Measurements from ENCODE around the gene KCNAB1. TPM values are rescaled to one million over a fixed set of nuclear protein-coding genes. Genes with fewer than 3 reads are reported as not detected.

The KCNAB1 gene
- total and polyA plus RNA-seq, 4 donors: 0.76 to 2.8 (median 1.0) TPM

GRCh38 chr3:156377266-156377665 lies 256.9 kb downstream of the KCNAB1 start:
- no peak for DNase-seq (ENCODE audit: low spot score)
- no peak overlapping the region for H3K9ac ChIP-seq (ENCODE audit: low read depth in 1 of 2, low read length in 2 of 2)
- H3K36me3 ChIP-seq (ENCODE audit: control insufficient read depth in 4 of 4, insufficient read depth in 3 of 4, low read depth in 1 of 4, low read length in 3 of 4): no peaks in the 10 kb centered on the region
- no peak for TF ChIP-seq REST (IDR thresholded peaks at IDR 0.05)
- H3K27me3 ChIP-seq (ENCODE audit: control insufficient read depth in 4 of 4, insufficient read depth in 4 of 4, low read length in 3 of 4): no peaks in the 10 kb centered on the region
- H3K9me3 ChIP-seq (ENCODE audit: control insufficient read depth in 4 of 4, low read length in 3 of 4): no peaks in the 10 kb centered on the region
- no peaks in the 10 kb centered on the region for H3K4me1 ChIP-seq (ENCODE audit: control insufficient read depth in 4 of 4, insufficient read depth in 4 of 4, low read length in 3 of 4)
- 89% methylated on average over 7 of the region's 7 CpGs for WGBS
- H3K4me3 ChIP-seq (ENCODE audit: low read depth in 1 of 3, low read length in 3 of 3): no peak overlapping the region
- no peak overlapping the region for H3K27ac ChIP-seq (ENCODE audit: low read depth in 1 of 2, low read length in 2 of 2)

DNA sequence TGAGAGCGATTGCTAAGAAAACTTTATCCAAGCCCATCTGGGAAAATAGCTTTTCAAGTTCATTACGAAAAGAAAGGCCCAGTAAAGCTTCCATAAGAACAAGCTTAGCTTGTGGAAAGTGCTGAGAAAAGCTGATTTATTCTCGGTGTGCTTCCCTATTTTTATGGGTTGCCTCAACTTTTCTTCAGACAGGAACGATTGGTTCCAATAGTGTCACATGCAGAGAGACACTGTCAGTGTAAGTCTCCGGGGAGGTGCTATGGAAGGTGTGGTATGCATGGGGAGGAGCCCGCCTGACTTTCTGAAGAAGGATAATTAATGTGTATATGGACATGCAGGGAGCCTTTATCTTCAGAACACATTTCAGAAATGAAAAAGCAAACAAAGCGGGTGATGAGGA lies 257.3 kb downstream of the KCNAB1 start:
- no peaks in the 10 kb centered on the region for H3K4me1 ChIP-seq (ENCODE audit: control insufficient read depth in 4 of 4, insufficient read depth in 4 of 4, low read length in 3 of 4)
- TF ChIP-seq HNF4A (conservative IDR thresholded peaks at IDR 0.05): no peak
- no peak for TF ChIP-seq ZBTB33 (IDR thresholded peaks at IDR 0.05)
- no peak for TF ChIP-seq FOXA2 (IDR thresholded peaks at IDR 0.05)
- TF ChIP-seq GABPA (IDR thresholded peaks at IDR 0.05 in 1 of 2, conservative IDR thresholded peaks at IDR 0.05 in 1 of 2): no peak
- TF ChIP-seq SP1 (IDR thresholded peaks at IDR 0.05): no peak
- no peak for TF ChIP-seq EGR1 (IDR thresholded peaks at IDR 0.05; ENCODE audit: low read depth in 2 of 2)
- H3K9ac ChIP-seq (ENCODE audit: low read depth in 1 of 2, low read length in 2 of 2): no peak overlapping the region
- H3K4me3 ChIP-seq (ENCODE audit: low read depth in 1 of 3, low read length in 3 of 3): no peak overlapping the region
- H3K27ac ChIP-seq (ENCODE audit: low read depth in 1 of 2, low read length in 2 of 2): no peak overlapping the region
- 86% methylated on average over 7 of the region's 7 CpGs for WGBS
- no peak for DNase-seq (ENCODE audit: low spot score)
- H3K9me3 ChIP-seq (ENCODE audit: control insufficient read depth in 4 of 4, low read length in 3 of 4): no peaks in the 10 kb centered on the region
- no peaks in the 10 kb centered on the region for H3K27me3 ChIP-seq (ENCODE audit: control insufficient read depth in 4 of 4, insufficient read depth in 4 of 4, low read length in 3 of 4)
- no peaks in the 10 kb centered on the region for H3K36me3 ChIP-seq (ENCODE audit: control insufficient read depth in 4 of 4, insufficient read depth in 3 of 4, low read depth in 1 of 4, low read length in 3 of 4)

- TF ChIP-seq HNF4A (conservative IDR thresholded peaks at IDR 0.05) (no peak), HNF4G (IDR thresholded peaks at IDR 0.05) (no peak), REST (IDR thresholded peaks at IDR 0.05) (no peak), SP1 (IDR thresholded peaks at IDR 0.05) (no peak)
- Histone ChIP-seq H3K4me3 (ENCODE audit: low read depth in 1 of 3, low read length in 3 of 3) (no peak overlapping the region), H3K36me3 (ENCODE audit: control insufficient read depth in 4 of 4, insufficient read depth in 3 of 4, low read depth in 1 of 4, low read length in 3 of 4) (no peaks in the 10 kb centered on the region), H3K27ac (ENCODE audit: low read depth in 1 of 2, low read length in 2 of 2) (no peak overlapping the region), H3K27me3 (ENCODE audit: control insufficient read depth in 4 of 4, insufficient read depth in 4 of 4, low read length in 3 of 4) (no peaks in the 10 kb centered on the region), H3K9me3 (ENCODE audit: control insufficient read depth in 4 of 4, low read length in 3 of 4) (no peaks in the 10 kb centered on the region), H3K9ac (ENCODE audit: low read depth in 1 of 2, low read length in 2 of 2) (no peak overlapping the region), H3K4me1 (ENCODE audit: control insufficient read depth in 4 of 4, insufficient read depth in 4 of 4, low read length in 3 of 4) (no peaks in the 10 kb centered on the region)
- 93% methylated on average over 3 of the region's 3 CpGs for WGBS
- DNase-seq (ENCODE audit: low spot score): no peak
Measured at GRCh38 chr3:156378871-156379270, 258.5 kb downstream of the KCNAB1 start.

All from liver (tissue), 9 donors.